KBM-7 (cell line): Measurements from ENCODE around the gene HPCAL1.
A peak's percentile ranks its signal among the peaks of the same experiment; 100 is the strongest.

Experiments
- DNase-seq: peaks from one replicate; pipeline ENCODE4 v3.0.0-alpha.2; 2015
- in situ Hi-C: fragments of 300-500 bp; cut with MboI; formaldehyde crosslinking; loops from 2 replicates; pipeline ENCODE4 v1.14.3; 2020; ENCODE audit warnings: low sequenced_read_pairs, low pct_unique_long_range_greater_than_20kb, mixed read lengths

HPCAL1 gene

GRCh38 chr2:10392951-10393639 lies 90.4 kb downstream of the HPCAL1 start:
- in situ Hi-C loops = no loop called here

GRCh38 chr2:10393640-10393982 lies 90.9 kb downstream of the HPCAL1 start:
- in situ Hi-C loops = no loop called here
- DNase-seq = no peak

More at GRCh38 chr2:10392951-10393639, 90.4 kb downstream of the HPCAL1 start:
- DNase-seq = no peak

GRCh38 chr2:10395893-10396292 lies 93.2 kb downstream of the HPCAL1 start:
- in situ Hi-C loops = no loop called here
- no peak for DNase-seq

GRCh38 chr2:10396464-10396863 lies 93.8 kb downstream of the HPCAL1 start:
- in situ Hi-C loops = no loop called here
- no peak for DNase-seq

- DNase-seq = no peak
- in situ Hi-C loops = no loop called here
Observed at GRCh38 chr2:10397297-10397875, 94.7 kb downstream of the HPCAL1 start.

GRCh38 chr2:10397878-10398277 lies 95.2 kb downstream of the HPCAL1 start:
- in situ Hi-C loops = no loop called here
- no peak for DNase-seq

GRCh38 chr2:10398496-10398895 lies 95.8 kb downstream of the HPCAL1 start:
- in situ Hi-C loops = no loop called here

GRCh38 chr2:10399358-10399757 lies 96.7 kb downstream of the HPCAL1 start:
- DNase-seq = no peak
- in situ Hi-C loops = no loop called here

More at GRCh38 chr2:10398496-10398895, 95.8 kb downstream of the HPCAL1 start:
- no peak for DNase-seq

GRCh38 chr2:10400002-10400401 lies 97.3 kb downstream of the HPCAL1 start:
- in situ Hi-C loops = no loop called here
- DNase-seq = no peak

GRCh38 chr2:10400568-10400977 lies 97.9 kb downstream of the HPCAL1 start:
- in situ Hi-C loops = no loop called here
- peak; percentile 63 for DNase-seq

GRCh38 chr2:10400978-10401951 lies 98.6 kb downstream of the HPCAL1 start:
- DNase-seq = no peak
- in situ Hi-C loops = no loop called here

- no peak for DNase-seq
- in situ Hi-C loops = no loop called here
Observed at GRCh38 chr2:10402062-10402585, 99.4 kb downstream of the HPCAL1 start.

GRCh38 chr2:10402653-10403215 lies 100.0 kb downstream of the HPCAL1 start:
- no peak for DNase-seq
- in situ Hi-C loops = no loop called here

GRCh38 chr2:10404324-10405143 lies 101.8 kb downstream of the HPCAL1 start:
- no peak for DNase-seq
- in situ Hi-C loops = no loop called here

- in situ Hi-C loops = no loop called here
- no peak for DNase-seq
Observed at GRCh38 chr2:10405448-10405847, 102.7 kb downstream of the HPCAL1 start.

GRCh38 chr2:10406016-10406415 lies 103.3 kb downstream of the HPCAL1 start:
- in situ Hi-C loops = no loop called here
- DNase-seq = no peak

- no peak for DNase-seq
- in situ Hi-C loops = no loop called here
Observed at GRCh38 chr2:10406491-10407188, 103.9 kb downstream of the HPCAL1 start.

- in situ Hi-C loops = no loop called here
- no peak for DNase-seq
Observed at GRCh38 chr2:10407432-10407831, 104.7 kb downstream of the HPCAL1 start.
